Endothelial cell of umbilical vein (primary cell): ENCODE measurements around the gene DMWD. TPM values are rescaled to one million over a fixed set of nuclear protein-coding genes. Genes with fewer than 3 reads are reported as not detected.

ENCODE experiments used
- BruUV-seq: library from RNA; stranded (reverse); fragments of 400-500 nt; replicated peaks from 2 replicates; lab custom pipeline; 2021; lab: Mats Ljungman, UMichigan
- CTCF ChIA-PET: fragments of 300-600, 350-600 bp; sonication (Branson Sonifier 250); formaldehyde crosslinking; loops from one replicate; lab custom pipeline; 2021; ENCODE audit warnings: antibody characterized with exemption, inconsistent platforms; lab: Charles Lee
- POLR2A ChIA-PET: fragments of 300-600, 350-600 bp; sonication (Branson Sonifier 250); formaldehyde crosslinking; loops from one replicate; lab custom pipeline; 2021; ENCODE audit warnings: antibody characterized with exemption, inconsistent platforms; lab: Charles Lee
- DNase-seq: peaks from one replicate; pipeline ENCODE4 v3.0.0-alpha.2; 2011; ENCODE audit warnings: low read depth, low spot score
- FAIRE-seq: peaks from 2 replicates; lab custom pipeline; 2011; peaks lifted over from hg19 to GRCh38; lab: Jason Lieb, UNC
- H2AFZ ChIP-seq: 2 replicates; pipeline ENCODE4 v1.6.0; 2012; ENCODE audit warnings: low read depth, low read length, control low read depth, inconsistent platforms
- H3K27ac ChIP-seq: 2 replicates; pipeline ENCODE4 v1.5.1; 2011; ENCODE audit warnings: low read depth, mild to moderate bottlenecking, control low read depth, low read length, moderate library complexity; ENCODE audit not compliant: insufficient read depth
- H3K27me3 ChIP-seq, 2 experiments: 2 replicates each; pipeline versions ENCODE4 v1.6.0 to v1.6.1; 2011; ENCODE audit warnings: low read length in 2 of 2, mixed read lengths in 1 of 2; ENCODE audit not compliant: control insufficient read depth in 2 of 2, insufficient read depth in 2 of 2
- H3K36me3 ChIP-seq, 2 experiments: 2 replicates in 1 of 2; 3 replicates in 1 of 2; pipeline ENCODE4 v1.5.1; 2011; ENCODE audit warnings: low read length in 2 of 2, mild to moderate bottlenecking in 1 of 2, moderate library complexity in 1 of 2; ENCODE audit not compliant: control insufficient read depth in 2 of 2, insufficient read depth in 2 of 2; ENCODE audit errors: extremely low read depth in 1 of 2
- H3K4me1 ChIP-seq: 3 replicates; pipeline ENCODE4 v1.5.1; 2011; ENCODE audit warnings: mild to moderate bottlenecking, low read length; ENCODE audit not compliant: control insufficient read depth, insufficient read depth; ENCODE audit errors: extremely low read depth
- H3K4me2 ChIP-seq: 2 replicates; pipeline ENCODE4 v1.6.1; 2011; ENCODE audit warnings: low read length, control low read depth, mixed read lengths; ENCODE audit not compliant: insufficient read depth
- H3K4me3 ChIP-seq, 3 experiments: fragments of 200-600 bp in 1 of 3; sonication (generic), shearing (Covaris generic) in 1 of 3; replicated peaks in 1 of 3; 2 replicates each; pipeline ENCODE4 v1.5.1; 2011 to 2016; ENCODE audit warnings: control low read depth in 3 of 3, low read length in 3 of 3, mild to moderate bottlenecking in 2 of 3, inconsistent platforms in 1 of 3, low read depth in 1 of 3, moderate library complexity in 1 of 3; ENCODE audit not compliant: insufficient read depth in 1 of 3
- H3K79me2 ChIP-seq: 2 replicates; pipeline ENCODE4 v1.6.0; 2012; ENCODE audit warnings: low read length, inconsistent platforms; ENCODE audit not compliant: control insufficient read depth, insufficient read depth
- H3K9ac ChIP-seq: replicated peaks from 2 replicates; pipeline ENCODE3; 2011; ENCODE audit warnings: low read length, control low read depth; ENCODE audit not compliant: insufficient read depth; ENCODE audit errors: extremely low read depth
- H3K9me1 ChIP-seq: replicated peaks from 3 replicates; pipeline ENCODE4 v1.6.0; 2011; ENCODE audit warnings: mild to moderate bottlenecking, low read length; ENCODE audit not compliant: control insufficient read depth, insufficient read depth; ENCODE audit errors: extremely low read depth
- H3K9me3 ChIP-seq: replicated peaks from 2 replicates; pipeline ENCODE4 v1.5.1; 2012; ENCODE audit warnings: low read length, inconsistent platforms; ENCODE audit not compliant: control insufficient read depth, insufficient read depth
- H4K20me1 ChIP-seq: replicated peaks from 2 replicates; pipeline ENCODE3; 2011; ENCODE audit warnings: mild to moderate bottlenecking, low read length; ENCODE audit not compliant: control insufficient read depth, insufficient read depth; ENCODE audit errors: extremely low read depth
- EZH2 ChIP-seq: IDR thresholded peaks from 2 replicates; pipeline ENCODE4 v1.6.1; 2012; ENCODE audit warnings: borderline replicate concordance, low read depth, mild to moderate bottlenecking, moderate library complexity, low read length, inconsistent platforms; ENCODE audit not compliant: severe bottlenecking
- FOS ChIP-seq: IDR thresholded peaks from 2 replicates; pipeline ENCODE4 v1.6.1; 2011; ENCODE audit warnings: mild to moderate bottlenecking, low read length, moderate library complexity, borderline replicate concordance; ENCODE audit not compliant: insufficient read depth
- GATA2 ChIP-seq: IDR thresholded peaks from 2 replicates; pipeline ENCODE4 v1.7.0; 2011; ENCODE audit warnings: low read depth, mild to moderate bottlenecking, moderate library complexity, mixed read lengths, low read length; ENCODE audit not compliant: insufficient read length, insufficient read depth
- JUN ChIP-seq: IDR thresholded peaks from 2 replicates; pipeline ENCODE4 v1.6.1; 2011; ENCODE audit warnings: borderline replicate concordance, low read depth; ENCODE audit not compliant: insufficient read length, insufficient read depth
- MYC ChIP-seq: IDR thresholded peaks from one replicate; pipeline ENCODE4 v1.6.1; 2011; ENCODE audit warnings: mild to moderate bottlenecking, low read depth, low read length
- POLR2A ChIP-seq: IDR thresholded peaks from 2 replicates; pipeline ENCODE4 v1.6.1; 2012; ENCODE audit warnings: low read depth, mild to moderate bottlenecking, control low read depth, low read length
- POLR2AphosphoS5 ChIP-seq: IDR thresholded peaks from 2 replicates; pipeline ENCODE4 v1.6.1; 2012; ENCODE audit warnings: low read depth, mild to moderate bottlenecking, control low read depth, low read length, moderate library complexity; ENCODE audit not compliant: insufficient read depth
- dilution Hi-C: fragments of 300-500 bp; cut with MboI; formaldehyde crosslinking; loops from one replicate; pipeline ENCODE4 v1.15.0; 2019; ENCODE audit warnings: low sequenced_read_pairs; ENCODE audit not compliant: extremely low pct_ligation_motif_present
- intact Hi-C: fragments of 100-400 bp; cut with micrococcal nuclease; formaldehyde crosslinking; loops from one replicate; pipeline ENCODE4 v1.10.0; 2022
- polyA plus RNA-seq, 4 experiments: library from polyadenylated mRNA; depleted of rRNA in 3 of 4; stranded (reverse) in 3 of 4; unstranded in 1 of 4; fragments of >200 nt; gene quantifications; 2 replicates each; pipeline versions ENCODE4 v1.2.1 to v1.2.3, GENCODE V29; 2011 to 2012; ENCODE audit warnings: missing spikeins in 1 of 4
- total RNA-seq: library from RNA; stranded (reverse); gene quantifications from 2 replicates; pipeline ENCODE4 v1.2.3, GENCODE V29; 2021
- TF ChIP-seq, protein P1 (sequence below): IDR thresholded peaks from 2 replicates; pipeline ENCODE4 v1.6.1; 2011; ENCODE audit not compliant: insufficient read depth, insufficient read length
- TF ChIP-seq, protein P2 (sequence below), 2 donors: IDR thresholded peaks; 1 replicate in 1 of 2; 2 replicates in 1 of 2; pipeline ENCODE4 v1.5.1; 2011; ENCODE audit warnings: low read length in 2 of 2, mild to moderate bottlenecking in 2 of 2, moderate library complexity in 2 of 2, control low read depth in 1 of 2, inconsistent platforms in 1 of 2, low read depth in 1 of 2; ENCODE audit not compliant: insufficient read depth in 1 of 2; ENCODE audit errors: extremely low read depth in 1 of 2

Gene DMWD
- total and polyA plus RNA-seq, 2 donors (not counting 3 experiments of a cell fraction or from before 2014, with no cell fraction given): 36.9 to 81.1 TPM

DNA sequence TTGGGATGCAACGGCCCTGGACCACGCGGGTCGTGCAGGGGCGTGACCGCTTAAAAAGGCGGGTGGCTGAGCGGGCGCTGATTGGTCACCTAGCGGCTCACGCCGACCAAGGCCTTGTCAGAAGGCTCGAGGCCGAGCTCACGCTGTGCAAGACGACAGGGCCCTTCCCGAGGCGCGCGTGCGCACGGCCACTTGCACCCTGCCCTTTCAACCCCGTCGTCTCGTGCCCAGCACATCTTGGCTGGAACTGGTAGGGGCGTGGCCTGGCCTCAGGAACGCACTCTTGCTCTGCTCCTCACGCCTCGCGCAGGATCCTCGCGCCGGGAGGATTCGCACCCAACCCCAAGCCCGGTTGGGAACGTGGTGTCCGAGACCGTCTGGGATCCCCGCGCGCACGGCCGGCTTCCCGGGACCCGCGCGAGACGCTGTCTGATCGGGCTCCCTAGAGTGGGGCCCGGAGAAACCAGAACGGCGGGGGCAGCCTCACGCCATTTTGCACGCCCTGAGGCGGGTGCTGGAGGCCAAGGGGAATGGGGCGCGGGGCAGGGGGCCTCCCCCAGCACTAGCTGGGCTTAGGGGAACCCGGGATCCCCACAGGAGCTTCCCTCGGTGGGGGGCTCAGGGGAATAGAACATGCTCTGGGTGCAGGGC, 59.4 kb downstream of the DMWD start, which contains the start of gene MEIOSIN:
Gene MEIOSIN (plus strand): TSS at position 280 of the 651 bp plus-strand sequence. CDS start 1,938 bp downstream, outside the sequence.
- FAIRE-seq: no peak
- no peak for TF ChIP-seq POLR2A
- TF ChIP-seq POLR2AphosphoS5: no peak
- TF ChIP-seq, protein P1, sequence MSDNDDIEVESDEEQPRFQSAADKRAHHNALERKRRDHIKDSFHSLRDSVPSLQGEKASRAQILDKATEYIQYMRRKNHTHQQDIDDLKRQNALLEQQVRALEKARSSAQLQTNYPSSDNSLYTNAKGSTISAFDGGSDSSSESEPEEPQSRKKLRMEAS: no peak
- no peak for TF ChIP-seq FOS
- TF ChIP-seq JUN: no peak
- TF ChIP-seq, protein P2, sequence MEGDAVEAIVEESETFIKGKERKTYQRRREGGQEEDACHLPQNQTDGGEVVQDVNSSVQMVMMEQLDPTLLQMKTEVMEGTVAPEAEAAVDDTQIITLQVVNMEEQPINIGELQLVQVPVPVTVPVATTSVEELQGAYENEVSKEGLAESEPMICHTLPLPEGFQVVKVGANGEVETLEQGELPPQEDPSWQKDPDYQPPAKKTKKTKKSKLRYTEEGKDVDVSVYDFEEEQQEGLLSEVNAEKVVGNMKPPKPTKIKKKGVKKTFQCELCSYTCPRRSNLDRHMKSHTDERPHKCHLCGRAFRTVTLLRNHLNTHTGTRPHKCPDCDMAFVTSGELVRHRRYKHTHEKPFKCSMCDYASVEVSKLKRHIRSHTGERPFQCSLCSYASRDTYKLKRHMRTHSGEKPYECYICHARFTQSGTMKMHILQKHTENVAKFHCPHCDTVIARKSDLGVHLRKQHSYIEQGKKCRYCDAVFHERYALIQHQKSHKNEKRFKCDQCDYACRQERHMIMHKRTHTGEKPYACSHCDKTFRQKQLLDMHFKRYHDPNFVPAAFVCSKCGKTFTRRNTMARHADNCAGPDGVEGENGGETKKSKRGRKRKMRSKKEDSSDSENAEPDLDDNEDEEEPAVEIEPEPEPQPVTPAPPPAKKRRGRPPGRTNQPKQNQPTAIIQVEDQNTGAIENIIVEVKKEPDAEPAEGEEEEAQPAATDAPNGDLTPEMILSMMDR (IDR thresholded peaks at IDR 0.05; ENCODE audit: extremely low read depth in 1 of 2, insufficient read depth in 1 of 2, low read depth in 1 of 2, low read length in 2 of 2): no peak
- TF ChIP-seq GATA2: no peak
- no peak for TF ChIP-seq EZH2
- no peak for TF ChIP-seq MYC

More for the DNA sequence above, 59.4 kb downstream of the DMWD start, which contains the start of gene MEIOSIN:
- Histone ChIP-seq H3K9me3 (no peaks in the 10 kb centered on the region), H3K4me1 (peaks cover 6% of the 10 kb centered on the region), H3K9me1 (no peaks in the 10 kb centered on the region), H3K4me3 (no peak within 1 kb of the TSS), H3K27ac (no peak within 1 kb of the TSS), H3K79me2 (peaks cover 22% of the 10 kb centered on the region), H4K20me1 (no peaks in the 10 kb centered on the region), H2AFZ (no peak within 1 kb of the TSS), H3K4me2 (no peak within 1 kb of the TSS), H3K9ac (no peak within 1 kb of the TSS), H3K36me3 (no peaks in the 10 kb centered on the region), H3K27me3 (no peaks in the 10 kb centered on the region)
- ChIA-PET CTCF (interaction anchor here (1.0 to 1.2 kb wide), 2 partner anchors 41 to 84 kb away, joined by 3 to 4 read pairs; partner anchors contain the start of gene QPCTL), POLR2A (interaction anchor here (0.6 kb wide), 1 partner anchor 1866 kb away, joined by 6 read pairs; no protein-coding TSS in a partner anchor)
- dilution Hi-C loops (no loop called here), intact Hi-C loops (no loop called here)
- no TSS peak for BruUV-seq
- no peak for DNase-seq

Other genes starting within 250 kb of the DMWD start
- gene OPA3, start 208.0 kb downstream of the DMWD start, total RNA-seq: 13.8 and 15.4 TPM in 2 replicates
- 16.0 and 17.1 TPM in 2 replicates for gene OPA3, start 208.0 kb downstream of the DMWD start, polyA plus RNA-seq
- gene GPR4, start 190.6 kb downstream of the DMWD start, total RNA-seq: 26.7 and 30.3 TPM in 2 replicates
- gene GPR4, start 190.6 kb downstream of the DMWD start, polyA plus RNA-seq: 13.4 and 17.9 TPM in 2 replicates
- 27.4 and 28.9 TPM in 2 replicates for gene EML2, start 153.4 kb downstream of the DMWD start, total RNA-seq
- gene EML2, start 153.4 kb downstream of the DMWD start, polyA plus RNA-seq: 23.3 and 23.8 TPM in 2 replicates
- not detected in 2 replicates for gene GIPR, start 124.6 kb downstream of the DMWD start, total RNA-seq
- gene GIPR, start 124.6 kb downstream of the DMWD start, polyA plus RNA-seq: not detected in 2 replicates
- 519 and 532 TPM in 2 replicates for gene SNRPD2, start 100.9 kb downstream of the DMWD start, total RNA-seq
- 406 and 512 TPM in 2 replicates for gene SNRPD2, start 100.9 kb downstream of the DMWD start, polyA plus RNA-seq
- 15.3 and 17.6 TPM in 2 replicates for gene QPCTL, start 100.2 kb downstream of the DMWD start, total RNA-seq
- gene QPCTL, start 100.2 kb downstream of the DMWD start, polyA plus RNA-seq: 22.5 and 26.0 TPM in 2 replicates
- 18.3 and 21.2 TPM in 2 replicates for gene FBXO46, start 61.9 kb downstream of the DMWD start, total RNA-seq
- 7.7 and 7.8 TPM in 2 replicates for gene FBXO46, start 61.9 kb downstream of the DMWD start, polyA plus RNA-seq
- gene MEIOSIN, start 59.4 kb downstream of the DMWD start, total RNA-seq: not detected in 2 replicates
- gene MEIOSIN, start 59.4 kb downstream of the DMWD start, polyA plus RNA-seq: not detected in 2 replicates
- gene SIX5, start 23.6 kb downstream of the DMWD start, total RNA-seq: 15.2 and 16.7 TPM in 2 replicates
- 13.1 and 15.3 TPM in 2 replicates for gene SIX5, start 23.6 kb downstream of the DMWD start, polyA plus RNA-seq
- 70.4 and 73.3 TPM in 2 replicates for gene DMPK, start 10.4 kb downstream of the DMWD start, total RNA-seq
- gene DMPK, start 10.4 kb downstream of the DMWD start, polyA plus RNA-seq: 36.6 and 45.2 TPM in 2 replicates
- gene RSPH6A, start 22.5 kb upstream of the DMWD start, total RNA-seq: 0.25 and 0.62 TPM in 2 replicates
- gene RSPH6A, start 22.5 kb upstream of the DMWD start, polyA plus RNA-seq: 0.03 TPM in 1 of 2 replicates, not detected in the other
- gene SYMPK, start 70.3 kb upstream of the DMWD start, total RNA-seq: 94.5 and 95.7 TPM in 2 replicates
- gene SYMPK, start 70.3 kb upstream of the DMWD start, polyA plus RNA-seq: 89.8 and 104 TPM in 2 replicates
- not detected in 2 replicates for gene FOXA3, start 71.5 kb upstream of the DMWD start, total RNA-seq
- gene FOXA3, start 71.5 kb upstream of the DMWD start, polyA plus RNA-seq: 0.06 TPM in 2 replicates
- gene IRF2BP1, start 93.3 kb upstream of the DMWD start, total RNA-seq: 17.1 and 17.5 TPM in 2 replicates
- 12.3 and 16.6 TPM in 2 replicates for gene IRF2BP1, start 93.3 kb upstream of the DMWD start, polyA plus RNA-seq
- 9.0 and 9.6 TPM in 2 replicates for gene MYPOP, start 109.8 kb upstream of the DMWD start, total RNA-seq
- gene MYPOP, start 109.8 kb upstream of the DMWD start, polyA plus RNA-seq: 3.9 TPM in 2 replicates
- gene NANOS2, start 121.9 kb upstream of the DMWD start, total RNA-seq: not detected in 2 replicates
- gene NANOS2, start 121.9 kb upstream of the DMWD start, polyA plus RNA-seq: not detected in 2 replicates
- 34.2 and 35.2 TPM in 2 replicates for gene NOVA2, start 181.0 kb upstream of the DMWD start, total RNA-seq
- gene NOVA2, start 181.0 kb upstream of the DMWD start, polyA plus RNA-seq: 4.2 and 5.6 TPM in 2 replicates
- gene CCDC61, start 202.6 kb upstream of the DMWD start, total RNA-seq: 14.8 and 20.1 TPM in 2 replicates
- 9.6 and 10.3 TPM in 2 replicates for gene CCDC61, start 202.6 kb upstream of the DMWD start, polyA plus RNA-seq
- gene PGLYRP1, start 230.2 kb upstream of the DMWD start, total RNA-seq: not detected in 2 replicates
- gene PGLYRP1, start 230.2 kb upstream of the DMWD start, polyA plus RNA-seq: not detected in 2 replicates
- gene IGFL4, start 248.2 kb upstream of the DMWD start, total RNA-seq: not detected in 2 replicates
- not detected in 2 replicates for gene IGFL4, start 248.2 kb upstream of the DMWD start, polyA plus RNA-seq